ENCODE results near the gene GTSE1. TPM values are rescaled to one million over a fixed set of nuclear protein-coding genes. Genes with fewer than 3 reads are reported as not detected.

GTSE1 gene
- polyA plus RNA-seq, 1 of the 3 experiments (the other 2 are of a cell fraction) = 12.2 TPM

DNA sequence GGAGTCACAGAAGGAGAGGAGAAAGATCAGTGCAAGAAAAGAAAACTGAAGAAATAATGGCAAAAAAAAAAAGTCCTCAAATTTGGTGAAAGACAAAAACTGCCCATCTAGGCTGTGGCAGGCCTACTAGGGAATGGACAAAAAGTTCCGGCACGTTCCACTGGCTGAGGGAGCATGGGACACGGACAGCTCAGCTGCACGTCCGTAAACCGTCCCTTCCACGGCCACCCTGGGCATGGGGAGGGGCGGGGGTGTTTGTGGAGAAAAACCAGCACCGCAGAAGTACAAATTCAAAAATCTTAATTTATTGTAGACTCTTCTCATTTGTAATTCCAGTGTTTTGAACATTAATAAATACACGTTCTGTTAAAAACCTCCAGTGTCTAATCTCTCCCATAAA, 64.2 kb downstream of the GTSE1 start:
- Histone ChIP-seq H3K9ac (no peak overlapping the region), H3F3A (replicated peaks; ENCODE audit: insufficient read depth) (peaks cover 5% of the 10 kb centered on the region), H3K27me3 (ENCODE audit: insufficient read depth) (no peaks in the 10 kb centered on the region), H2AFZ (ENCODE audit: low read depth) (no peak overlapping the region), H3K36me3 (replicated peaks in 1 of 2; ENCODE audit: control insufficient read depth in 1 of 2, insufficient read depth in 2 of 2, low read length in 1 of 2) (peaks cover 0 to 15% of the 10 kb centered on the region in 2 experiments), H4K20me1 (ENCODE audit: insufficient read depth) (0 out of 2 replicates have a peak, but pooled peaks cover under 1% of the 10 kb centered on the region), H3K79me2 (ENCODE audit: insufficient read depth) (no peaks in the 10 kb centered on the region), H3K4me3 (ENCODE audit: low read depth in 2 of 2, low read length in 1 of 2) (no peak overlapping the region), H3K9me3 (no peaks in the 10 kb centered on the region), H3K27ac (ENCODE audit: low read depth in 2 of 2, low read length in 1 of 2) (no peak overlapping the region), H3K4me1 (ENCODE audit: control insufficient read depth in 1 of 2, insufficient read depth in 2 of 2, low read depth in 1 of 2, low read length in 1 of 2) (no peaks in the 10 kb centered on the region), H3K9me2 (no peaks in the 10 kb centered on the region), H3K4me2 (no peak overlapping the region)
- ChIA-PET POLR2A (interaction anchor here (0.6 kb wide), 1 partner anchor 10 kb away, joined by 3 read pairs; no protein-coding TSS in a partner anchor), CTCF (no interaction called here)
- 91% methylated on average over 10 of the region's 10 CpGs for WGBS (ENCODE audit: low lambda C conversion rate)
- TF ChIP-seq, protein P1, sequence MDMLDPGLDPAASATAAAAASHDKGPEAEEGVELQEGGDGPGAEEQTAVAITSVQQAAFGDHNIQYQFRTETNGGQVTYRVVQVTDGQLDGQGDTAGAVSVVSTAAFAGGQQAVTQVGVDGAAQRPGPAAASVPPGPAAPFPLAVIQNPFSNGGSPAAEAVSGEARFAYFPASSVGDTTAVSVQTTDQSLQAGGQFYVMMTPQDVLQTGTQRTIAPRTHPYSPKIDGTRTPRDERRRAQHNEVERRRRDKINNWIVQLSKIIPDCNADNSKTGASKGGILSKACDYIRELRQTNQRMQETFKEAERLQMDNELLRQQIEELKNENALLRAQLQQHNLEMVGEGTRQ (IDR thresholded peaks at IDR 0.05; ENCODE audit: borderline replicate concordance, low read depth, low read length) = no peak
- TF ChIP-seq FOXM1 (IDR thresholded peaks at IDR 0.05; ENCODE audit: low read depth) (no peak), FOSL2 (IDR thresholded peaks at IDR 0.05; ENCODE audit: borderline replicate concordance, low read depth) (no peak), TAF1 (IDR thresholded peaks at IDR 0.05; ENCODE audit: borderline replicate concordance, low read depth, low read length) (no peak), NFIC (IDR thresholded peaks at IDR 0.05; ENCODE audit: borderline replicate concordance) (no peak), RAD21 (IDR thresholded peaks at IDR 0.05; ENCODE audit: low read length) (no peak), TEAD4 (IDR thresholded peaks at IDR 0.05; ENCODE audit: borderline replicate concordance, insufficient read depth) (no peak), MEF2A (IDR thresholded peaks at IDR 0.05; ENCODE audit: borderline replicate concordance, low read depth) (no peak)
- TF ChIP-seq, protein P2, sequence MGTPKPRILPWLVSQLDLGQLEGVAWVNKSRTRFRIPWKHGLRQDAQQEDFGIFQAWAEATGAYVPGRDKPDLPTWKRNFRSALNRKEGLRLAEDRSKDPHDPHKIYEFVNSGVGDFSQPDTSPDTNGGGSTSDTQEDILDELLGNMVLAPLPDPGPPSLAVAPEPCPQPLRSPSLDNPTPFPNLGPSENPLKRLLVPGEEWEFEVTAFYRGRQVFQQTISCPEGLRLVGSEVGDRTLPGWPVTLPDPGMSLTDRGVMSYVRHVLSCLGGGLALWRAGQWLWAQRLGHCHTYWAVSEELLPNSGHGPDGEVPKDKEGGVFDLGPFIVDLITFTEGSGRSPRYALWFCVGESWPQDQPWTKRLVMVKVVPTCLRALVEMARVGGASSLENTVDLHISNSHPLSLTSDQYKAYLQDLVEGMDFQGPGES (IDR thresholded peaks at IDR 0.05; ENCODE audit: low read depth, low read length) = no peak
- TF ChIP-seq, protein P3, sequence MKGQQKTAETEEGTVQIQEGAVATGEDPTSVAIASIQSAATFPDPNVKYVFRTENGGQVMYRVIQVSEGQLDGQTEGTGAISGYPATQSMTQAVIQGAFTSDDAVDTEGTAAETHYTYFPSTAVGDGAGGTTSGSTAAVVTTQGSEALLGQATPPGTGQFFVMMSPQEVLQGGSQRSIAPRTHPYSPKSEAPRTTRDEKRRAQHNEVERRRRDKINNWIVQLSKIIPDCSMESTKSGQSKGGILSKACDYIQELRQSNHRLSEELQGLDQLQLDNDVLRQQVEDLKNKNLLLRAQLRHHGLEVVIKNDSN (IDR thresholded peaks at IDR 0.05; ENCODE audit: borderline replicate concordance, low read depth) = no peak
- DNase-seq = no peak

DNA sequence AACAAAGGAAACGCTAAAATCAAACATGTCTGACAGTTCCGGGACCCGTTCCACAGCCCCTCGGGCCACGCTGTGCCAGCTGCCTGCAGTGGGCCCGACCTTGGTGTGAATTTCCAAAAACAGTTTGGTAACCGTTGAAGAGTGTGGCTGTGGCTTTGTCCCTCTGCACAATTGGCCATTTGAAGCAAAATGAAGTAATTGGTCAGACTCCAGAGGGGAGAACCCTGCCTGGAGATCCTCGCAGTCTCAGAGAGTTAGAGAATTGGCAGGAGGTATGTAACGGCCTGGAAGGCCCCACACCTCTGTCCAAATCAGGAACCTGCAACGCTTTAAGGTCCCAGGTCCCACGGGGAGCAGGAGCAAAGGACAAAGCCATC, 65.1 kb downstream of the GTSE1 start:
- Histone ChIP-seq H3K4me2 (no peak overlapping the region), H3K9me3 (no peaks in the 10 kb centered on the region), H3K36me3 (replicated peaks in 1 of 2; ENCODE audit: control insufficient read depth in 1 of 2, insufficient read depth in 2 of 2, low read length in 1 of 2) (peaks cover 0 to 5% of the 10 kb centered on the region in 2 experiments), H3K9ac (no peak overlapping the region), H3K27ac (ENCODE audit: low read depth in 2 of 2, low read length in 1 of 2) (no peak overlapping the region), H3K4me3 (ENCODE audit: low read depth in 2 of 2, low read length in 1 of 2) (no peak overlapping the region), H2AFZ (ENCODE audit: low read depth) (no peak overlapping the region), H3K79me2 (ENCODE audit: insufficient read depth) (no peaks in the 10 kb centered on the region), H3K27me3 (ENCODE audit: insufficient read depth) (no peaks in the 10 kb centered on the region), H4K20me1 (ENCODE audit: insufficient read depth) (no peaks in the 10 kb centered on the region), H3F3A (replicated peaks; ENCODE audit: insufficient read depth) (peaks cover 5% of the 10 kb centered on the region), H3K9me2 (no peaks in the 10 kb centered on the region), H3K4me1 (ENCODE audit: control insufficient read depth in 1 of 2, insufficient read depth in 2 of 2, low read depth in 1 of 2, low read length in 1 of 2) (no peaks in the 10 kb centered on the region)
- DNase-seq = no peak
- ChIA-PET CTCF (no interaction called here), POLR2A (no interaction called here)
- TF ChIP-seq, protein P1 (IDR thresholded peaks at IDR 0.05; ENCODE audit: borderline replicate concordance, low read depth, low read length) = no peak
- TF ChIP-seq POLR2AphosphoS5 (IDR thresholded peaks at IDR 0.05; ENCODE audit: low read depth, low read length) = no peak
- TF ChIP-seq GABPA (IDR thresholded peaks at IDR 0.05; ENCODE audit: low read depth) = no peak
- no peak for TF ChIP-seq RXRA (IDR thresholded peaks at IDR 0.05; ENCODE audit: borderline replicate concordance, low read depth)
- TF ChIP-seq, protein P3 (IDR thresholded peaks at IDR 0.05; ENCODE audit: borderline replicate concordance, low read depth) = no peak
- no peak for TF ChIP-seq GATA2 (CRISPR knock-in tag; IDR thresholded peaks at IDR 0.05)
- TF ChIP-seq TAF1 (IDR thresholded peaks at IDR 0.05; ENCODE audit: borderline replicate concordance, low read depth, low read length) = no peak
- no peak for TF ChIP-seq ELF1 (IDR thresholded peaks at IDR 0.05)
- TF ChIP-seq FOXJ3 (CRISPR knock-in tag; IDR thresholded peaks at IDR 0.05) = no peak
- no peak for TF ChIP-seq SIN3A (IDR thresholded peaks at IDR 0.05; ENCODE audit: borderline replicate concordance, low read depth, low read length)
- no peak for TF ChIP-seq RFX5 (IDR thresholded peaks at IDR 0.05; ENCODE audit: low read length)
- WGBS (ENCODE audit: low lambda C conversion rate) = 64% methylated on average over 11 of the region's 11 CpGs
